Measurements from ENCODE around the gene GPR12.
"Not testable (repeated sequence)": the region's sequence is repeated elsewhere in the genome, so short reads cannot be mapped to it uniquely, and the experiment has no call there.

Gene GPR12

DNA sequence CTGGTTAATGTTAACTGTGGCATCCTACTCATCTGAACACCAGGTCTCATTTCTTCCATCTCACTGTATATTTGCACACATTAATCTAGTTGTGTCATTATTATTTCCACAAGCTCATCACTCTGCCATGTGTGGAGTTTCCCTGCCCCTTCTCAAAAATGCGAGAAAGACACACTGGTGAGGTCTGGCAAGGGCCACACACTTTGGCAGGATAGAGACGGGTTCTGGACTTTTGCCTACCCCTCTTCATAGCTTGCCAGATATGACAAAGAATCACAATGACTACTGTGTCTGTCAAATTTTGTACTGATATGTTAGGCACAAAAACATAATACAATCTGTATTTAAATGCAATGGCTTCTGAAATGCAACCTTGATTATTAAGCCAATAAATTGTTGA is 12.9 kb downstream of the GPR12 start:
- DNase-seq (ENCODE audit: low read depth), result no peak

DNA sequence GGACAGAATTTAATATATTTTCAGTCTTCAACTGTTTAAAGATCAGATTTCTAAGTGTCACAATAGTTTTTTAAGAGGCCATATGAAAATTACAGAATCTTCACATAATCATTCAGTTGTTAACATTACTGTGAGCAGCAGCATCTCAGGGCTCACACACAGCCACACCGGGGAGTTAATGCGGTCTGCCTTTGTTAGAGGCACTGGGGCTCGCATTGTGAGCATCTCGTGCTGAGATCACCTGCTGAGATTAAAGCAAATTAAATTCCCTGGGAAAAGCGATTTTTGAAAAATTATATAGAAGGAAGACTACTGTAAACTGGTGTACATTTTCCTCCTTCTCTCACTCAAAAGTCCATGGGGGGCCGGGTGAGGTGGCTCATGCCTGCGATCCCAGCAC is 16.6 kb downstream of the GPR12 start:
- DNase-seq (ENCODE audit: low read depth), result no peak

DNA sequence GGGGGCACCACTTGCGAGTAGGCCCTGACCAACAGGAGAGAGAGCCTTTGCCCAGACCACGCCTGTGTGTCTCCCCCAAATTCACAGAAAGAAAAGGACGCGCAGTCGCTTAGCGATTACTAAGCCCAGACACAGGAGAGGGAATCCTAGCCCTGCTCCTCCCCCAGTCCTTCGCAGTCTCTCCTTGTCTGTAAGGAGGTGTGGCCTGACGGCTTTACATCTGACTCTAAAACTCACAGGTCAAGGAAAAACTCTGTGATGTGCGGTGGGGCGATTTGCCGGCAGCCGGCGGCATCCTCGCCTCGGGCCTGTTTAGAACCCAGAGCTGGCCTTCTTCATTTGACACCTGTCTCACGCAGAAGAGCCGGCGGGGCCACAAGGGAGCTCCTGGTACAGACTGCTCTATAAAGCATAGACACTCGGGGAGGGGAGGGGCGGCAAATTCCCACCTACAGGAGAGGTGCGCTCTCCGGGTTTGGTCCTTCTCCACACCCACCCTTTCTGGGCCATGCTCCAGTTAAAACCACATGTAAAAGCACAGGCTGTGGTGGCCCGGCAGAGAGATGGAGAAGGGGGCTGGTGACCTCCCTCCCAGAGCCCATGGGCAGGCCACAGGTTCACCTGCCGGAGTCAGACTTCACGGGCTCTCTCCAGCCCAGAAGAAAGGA is 17.8 kb downstream of the GPR12 start:
- DNase-seq (ENCODE audit: low read depth), result no peak

DNA sequence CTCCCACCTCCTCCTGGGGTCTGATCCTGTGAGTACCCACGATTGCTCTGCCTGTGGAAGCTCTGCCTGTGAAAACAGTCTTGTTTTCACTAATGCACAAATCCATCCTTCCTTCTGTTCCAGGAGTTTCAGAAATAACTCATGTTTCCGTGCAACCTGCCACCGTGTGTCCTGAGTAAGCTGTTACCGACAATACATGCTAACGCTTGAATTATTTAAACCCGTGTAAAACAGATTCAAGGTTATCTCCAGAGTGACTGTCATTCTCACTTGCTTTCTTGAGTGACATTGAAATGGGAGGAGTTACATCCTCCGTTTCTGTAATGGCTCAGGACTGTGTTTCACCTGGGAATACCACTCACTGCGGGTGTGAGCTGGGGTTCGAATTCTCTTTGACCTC is 24.9 kb downstream of the GPR12 start:
- no peak for DNase-seq (ENCODE audit: low read depth)

DNA sequence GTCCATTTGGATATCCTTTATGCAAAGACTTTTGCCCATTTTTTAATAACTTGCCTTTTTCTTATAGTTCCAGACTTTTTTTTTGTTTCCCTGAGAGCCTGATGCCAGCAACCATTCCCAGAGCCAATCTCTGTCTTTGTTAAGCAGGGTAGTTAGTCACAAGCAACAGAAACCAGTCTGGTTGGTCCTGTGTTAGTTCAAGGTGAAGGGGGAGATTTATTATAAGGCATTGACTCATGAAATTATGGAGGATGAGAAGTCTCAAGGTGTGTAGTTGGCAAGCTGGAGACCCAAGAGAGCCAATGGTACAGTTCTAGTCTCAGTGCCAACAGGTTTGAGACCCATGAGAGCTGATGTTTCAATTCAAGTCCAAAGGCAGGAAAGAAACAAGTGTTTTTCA is 33.0 kb downstream of the GPR12 start:
- no peak for DNase-seq (ENCODE audit: low read depth)

DNA sequence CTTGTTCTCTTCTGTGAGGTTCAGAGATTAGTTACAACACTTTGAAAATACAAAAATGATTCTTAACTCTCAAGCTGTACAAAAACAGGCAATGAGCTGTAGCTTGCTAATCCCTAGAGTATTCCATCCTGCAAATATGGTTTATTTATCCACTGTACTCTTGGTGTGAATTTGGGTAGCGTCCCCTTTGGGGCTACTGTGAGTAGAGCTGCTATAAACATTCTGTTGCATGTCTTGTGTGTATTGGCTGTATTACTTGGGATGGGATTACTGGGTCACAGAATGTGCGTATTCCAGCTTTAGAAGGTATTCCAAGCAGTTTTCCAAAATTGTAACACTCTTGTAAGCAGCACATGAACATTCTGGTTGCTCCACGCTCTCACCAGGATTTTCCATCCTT is 33.5 kb downstream of the GPR12 start:
- no peak for DNase-seq (ENCODE audit: low read depth)

DNA sequence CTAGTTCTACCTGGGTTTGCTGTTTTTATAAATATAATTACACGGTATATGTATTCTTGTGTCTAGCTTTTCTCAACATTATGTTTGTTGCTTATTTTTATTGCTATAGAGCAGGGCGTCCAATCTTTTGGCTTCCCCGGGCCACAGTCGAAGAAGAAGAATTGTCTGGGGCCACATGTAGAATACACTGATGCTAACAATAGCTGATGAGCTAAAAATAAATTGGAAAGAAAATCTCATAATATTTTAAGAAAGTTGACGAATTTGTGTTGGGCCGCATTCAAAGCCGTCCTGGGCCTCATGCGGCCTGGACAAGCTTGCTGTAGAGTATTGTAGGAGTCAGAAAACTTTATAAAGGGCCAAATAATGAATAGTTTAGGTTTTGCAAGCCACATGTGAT is 33.9 kb downstream of the GPR12 start:
- DNase-seq (ENCODE audit: low read depth), result no peak

DNA sequence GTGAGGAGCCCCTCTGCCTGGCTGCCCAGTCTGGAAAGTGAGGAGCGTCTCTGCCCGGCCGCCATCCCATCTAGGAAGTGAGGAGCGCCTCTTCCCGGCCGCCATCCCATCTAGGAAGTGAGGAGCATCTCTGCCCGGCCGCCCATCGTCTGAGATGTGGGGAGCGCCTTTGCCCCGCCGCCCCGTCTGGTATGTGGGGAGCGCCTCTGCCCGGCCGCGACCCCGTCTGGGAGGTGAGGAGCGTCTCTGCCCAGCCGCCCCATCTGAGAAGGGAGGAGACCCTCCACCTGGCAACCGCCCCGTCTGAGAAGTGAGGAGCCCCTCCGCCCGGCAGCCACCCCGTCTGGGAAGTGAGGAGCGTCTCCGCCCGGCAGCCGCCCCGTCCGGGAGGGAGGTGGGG is 37.0 kb downstream of the GPR12 start:
- not testable (repeated sequence) for DNase-seq (ENCODE audit: low read depth)

DNA sequence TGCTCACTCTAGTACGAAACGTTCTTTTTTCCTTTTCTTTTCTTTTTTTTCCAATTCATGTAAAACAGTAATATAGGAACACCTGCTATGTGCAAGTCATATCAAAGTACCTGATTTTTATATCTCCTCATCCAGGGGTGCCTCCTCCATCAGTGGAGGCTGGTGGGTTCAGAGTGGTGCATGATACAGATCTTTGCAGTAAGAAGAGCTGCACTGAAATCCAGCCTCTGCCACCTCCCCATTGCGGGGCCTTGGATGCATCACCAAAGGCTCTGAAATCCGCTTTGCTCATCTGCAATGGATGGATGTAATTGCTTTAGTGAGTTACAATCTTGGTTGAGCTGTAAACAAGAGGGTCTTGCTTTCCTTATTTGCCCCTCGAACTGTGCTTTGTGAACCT is 38.3 kb downstream of the GPR12 start:
- no peak for DNase-seq (ENCODE audit: low read depth)

DNA sequence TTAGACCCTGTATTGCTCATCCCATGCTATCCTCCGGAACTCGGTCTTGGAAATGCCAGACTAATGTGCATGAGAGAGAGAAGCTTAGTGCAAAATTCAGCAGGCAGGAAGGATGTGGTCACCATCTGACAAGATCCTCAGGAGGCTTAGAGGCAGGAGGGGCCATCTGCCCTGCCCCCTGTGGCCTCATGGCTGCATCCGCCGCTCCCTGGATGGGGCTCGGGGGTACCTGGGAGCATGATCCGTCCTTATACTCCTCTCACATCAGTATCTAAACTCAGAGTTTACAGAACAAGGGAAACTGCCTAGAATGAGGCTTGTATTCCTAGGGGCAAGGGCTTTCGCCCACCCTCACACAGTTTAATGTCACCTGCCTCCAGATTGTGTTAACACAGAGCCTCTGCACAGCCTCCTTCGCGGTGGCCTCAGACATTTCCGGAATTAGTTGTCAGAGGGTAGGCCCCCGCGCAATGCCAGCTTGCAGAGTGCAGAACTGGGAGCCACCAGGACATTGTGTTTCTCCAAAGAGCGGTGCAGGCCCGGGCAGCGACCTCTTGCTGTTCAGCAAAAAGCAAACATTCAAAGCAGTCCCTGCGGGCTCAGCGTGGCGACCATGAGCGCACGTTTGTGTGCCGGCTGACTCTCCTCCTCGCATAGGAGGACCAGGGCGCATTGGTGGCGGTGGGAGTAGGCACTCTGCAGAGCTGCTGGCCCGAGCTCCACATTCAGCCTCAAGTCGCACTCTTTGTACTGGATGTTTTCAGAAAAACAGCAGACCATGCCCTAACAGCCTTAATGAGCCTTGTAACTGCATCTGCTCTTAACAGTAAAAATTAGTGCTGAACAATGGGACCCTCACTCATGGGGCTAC is 39.1 kb downstream of the GPR12 start:
- DNase-seq (ENCODE audit: low read depth), result peak; percentile 18

DNA sequence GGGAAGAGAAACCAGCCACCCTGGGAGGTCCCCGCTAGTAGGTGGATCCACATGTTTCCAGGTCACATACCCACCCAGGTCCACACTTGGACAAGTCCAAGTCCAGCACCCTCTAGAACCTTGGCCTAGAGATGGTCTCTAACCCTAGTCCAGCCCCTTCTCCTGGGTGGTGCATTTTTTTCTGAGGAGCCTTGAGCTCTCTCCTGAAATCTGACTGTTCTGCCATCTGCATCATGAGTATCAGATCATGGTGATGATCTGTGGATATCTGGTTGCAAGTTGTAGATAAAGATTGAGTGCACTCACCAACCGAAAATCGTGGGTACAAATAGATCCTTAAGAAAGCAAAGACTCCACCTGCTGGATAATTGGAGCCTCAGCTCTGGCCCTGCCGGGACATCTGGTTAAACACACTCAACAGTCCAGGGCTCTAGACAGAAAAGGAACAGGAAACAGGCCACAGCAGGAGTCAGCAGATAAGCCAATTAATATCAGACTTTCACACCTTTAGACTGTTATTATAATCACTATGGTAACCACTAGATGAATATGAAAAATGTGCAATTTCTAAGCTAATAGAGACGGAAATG is 41.1 kb downstream of the GPR12 start:
- DNase-seq (ENCODE audit: low read depth), result no peak

DNA sequence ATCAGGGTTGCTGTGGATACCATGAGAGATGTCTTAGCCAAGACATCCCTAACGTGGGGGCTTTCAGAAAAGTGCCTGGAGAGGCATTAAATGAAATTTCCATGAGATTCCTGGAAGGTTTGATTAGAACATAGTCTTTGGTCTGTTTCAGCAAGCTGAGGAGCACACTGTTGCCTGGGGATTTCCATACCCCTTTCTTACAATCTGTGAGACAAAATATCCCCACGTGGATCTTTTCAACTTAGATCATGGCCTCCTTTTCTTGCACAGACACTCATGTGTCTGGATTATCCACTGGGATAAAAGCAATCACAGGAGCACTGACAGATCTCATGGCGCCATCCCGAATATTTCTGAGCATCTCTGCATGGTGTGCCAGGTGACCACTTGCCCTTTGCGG is 41.7 kb downstream of the GPR12 start:
- no peak for DNase-seq (ENCODE audit: low read depth)

DNA sequence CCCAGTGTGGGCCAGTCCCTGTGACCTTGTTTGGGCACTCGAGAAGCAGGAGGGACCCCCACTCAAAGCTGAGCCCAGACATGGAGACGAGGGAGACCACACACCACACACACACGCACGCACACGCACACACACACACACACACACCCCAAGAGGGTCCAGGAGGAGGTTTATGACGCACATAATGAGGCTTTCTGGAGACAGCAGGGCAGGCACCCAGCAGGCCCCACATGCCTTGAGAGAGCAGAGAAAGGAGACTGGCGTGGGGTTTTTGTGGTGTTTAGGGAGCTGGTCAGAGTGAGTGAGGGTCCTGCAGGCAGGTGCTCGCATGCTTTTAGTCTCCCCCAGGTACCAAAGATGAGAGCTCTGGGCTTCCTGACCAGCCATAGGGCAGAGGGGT is 42.4 kb downstream of the GPR12 start:
- DNase-seq (ENCODE audit: low read depth), result no peak

DNA sequence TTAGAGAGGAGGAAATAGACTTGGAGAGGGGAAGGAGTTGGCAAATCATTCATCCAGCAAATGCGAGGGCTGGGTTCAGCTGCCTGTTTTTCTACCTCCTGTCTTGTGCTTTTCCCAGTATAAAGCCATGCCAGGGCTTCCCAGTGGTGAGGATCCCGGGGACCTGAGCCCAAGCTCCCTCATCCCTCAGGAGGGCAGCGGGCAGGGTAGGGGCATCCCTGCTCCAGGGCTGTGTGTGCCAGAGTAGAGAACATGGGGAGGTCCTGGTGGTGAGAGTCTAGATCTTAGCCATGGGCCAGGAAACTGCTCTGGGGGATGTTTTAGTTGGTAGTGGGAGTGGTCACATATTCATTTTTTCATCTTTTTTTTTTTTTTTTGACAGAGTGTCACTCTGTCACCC is 43.6 kb downstream of the GPR12 start:
- DNase-seq (ENCODE audit: low read depth), result no peak

DNA sequence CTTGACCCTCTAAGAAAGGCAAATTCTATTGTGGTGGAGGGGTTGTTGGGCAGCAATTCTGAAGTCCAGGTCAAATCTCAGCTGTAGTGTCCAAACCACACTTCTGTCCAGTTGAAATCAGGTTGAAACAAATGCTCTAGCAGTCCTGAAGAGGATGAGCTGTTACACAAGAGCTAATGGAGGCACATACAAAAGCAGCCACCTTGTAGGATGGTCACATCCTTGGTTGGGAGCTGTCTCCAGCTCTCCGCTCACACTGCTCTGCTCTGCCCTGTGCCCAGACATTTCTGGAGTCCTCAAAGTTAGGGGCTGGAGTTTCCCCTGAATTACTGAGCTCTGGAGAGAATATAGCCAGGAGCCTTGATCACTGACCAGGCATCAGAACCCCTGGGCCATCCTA is 47.2 kb downstream of the GPR12 start:
- DNase-seq (ENCODE audit: low read depth), result no peak

DNA sequence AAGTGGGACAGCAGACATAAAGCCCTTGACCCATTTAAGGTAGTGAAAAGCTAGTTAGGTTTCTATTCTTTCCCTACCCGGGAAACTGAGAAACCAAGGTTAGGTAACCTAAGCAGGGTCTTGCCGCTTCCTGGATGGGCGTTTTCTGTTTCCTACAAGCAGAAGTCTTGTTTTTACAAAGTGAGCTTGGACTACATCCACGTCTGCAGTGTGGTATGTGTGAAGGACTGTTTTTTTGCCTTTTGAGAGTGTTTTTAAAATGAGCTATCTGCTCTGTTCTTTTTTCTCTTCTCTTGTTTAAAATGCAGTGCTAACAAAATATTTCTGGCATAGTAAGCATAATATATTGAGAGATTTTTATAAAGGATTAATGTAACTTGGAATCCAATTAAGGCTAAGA is 49.4 kb downstream of the GPR12 start:
- no peak for DNase-seq (ENCODE audit: low read depth)

DNA sequence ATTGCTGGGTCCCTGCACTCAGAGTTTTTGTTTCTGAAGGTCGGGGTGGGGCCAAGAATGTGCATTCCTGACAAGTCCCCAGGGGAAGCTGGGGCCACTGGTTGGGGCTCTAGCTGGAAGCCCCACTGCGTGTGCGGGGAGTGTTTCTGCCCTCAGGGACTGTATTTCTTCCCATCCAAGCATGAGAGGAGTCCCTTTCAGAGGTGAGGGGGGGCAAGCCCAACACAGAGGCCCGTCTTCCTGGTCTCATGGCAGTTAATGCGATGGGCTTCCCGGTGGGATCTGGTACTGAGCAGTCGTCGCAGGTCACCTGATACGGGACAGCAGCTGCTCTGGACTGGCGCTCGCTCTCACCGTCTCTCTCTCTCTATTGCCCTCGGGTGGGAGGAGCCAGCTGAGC is 50.4 kb downstream of the GPR12 start:
- DNase-seq (ENCODE audit: low read depth), result no peak

DNA sequence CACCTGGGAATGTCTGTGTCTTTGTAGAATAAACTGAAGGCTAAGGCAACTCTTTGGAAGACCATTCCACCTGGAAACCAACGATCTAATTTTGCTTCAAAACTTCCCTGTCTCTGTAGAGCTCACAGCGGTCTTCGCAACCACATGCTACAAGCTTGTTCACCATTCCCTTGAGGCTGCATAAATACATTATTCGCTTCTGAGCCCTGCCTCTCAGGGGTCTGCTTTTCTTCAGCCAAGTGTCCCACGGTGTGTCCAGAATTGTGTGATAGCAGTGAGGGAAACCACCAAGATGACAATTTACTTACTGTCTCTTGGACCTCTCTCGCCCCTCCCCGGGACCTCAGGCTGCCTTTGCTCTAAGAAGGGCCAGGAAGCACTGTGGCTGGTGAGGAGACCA is 51.1 kb downstream of the GPR12 start:
- no peak for DNase-seq (ENCODE audit: low read depth)

DNA sequence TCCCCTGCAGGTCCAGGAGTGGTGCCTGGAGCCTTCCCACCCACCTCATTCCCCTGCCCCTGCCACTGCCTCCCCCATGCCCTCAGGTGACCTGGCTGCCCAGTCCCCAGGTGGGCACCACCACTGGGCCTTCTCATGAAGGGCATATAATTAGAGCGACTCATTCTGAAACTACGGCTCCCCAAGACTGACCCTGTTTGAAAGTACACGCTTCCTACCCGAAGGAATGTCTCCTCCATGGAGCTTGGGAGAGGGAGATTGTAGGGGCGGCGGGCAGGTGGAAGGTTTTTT is 52.6 kb downstream of the GPR12 start:
- no peak for DNase-seq (ENCODE audit: low read depth)

DNA sequence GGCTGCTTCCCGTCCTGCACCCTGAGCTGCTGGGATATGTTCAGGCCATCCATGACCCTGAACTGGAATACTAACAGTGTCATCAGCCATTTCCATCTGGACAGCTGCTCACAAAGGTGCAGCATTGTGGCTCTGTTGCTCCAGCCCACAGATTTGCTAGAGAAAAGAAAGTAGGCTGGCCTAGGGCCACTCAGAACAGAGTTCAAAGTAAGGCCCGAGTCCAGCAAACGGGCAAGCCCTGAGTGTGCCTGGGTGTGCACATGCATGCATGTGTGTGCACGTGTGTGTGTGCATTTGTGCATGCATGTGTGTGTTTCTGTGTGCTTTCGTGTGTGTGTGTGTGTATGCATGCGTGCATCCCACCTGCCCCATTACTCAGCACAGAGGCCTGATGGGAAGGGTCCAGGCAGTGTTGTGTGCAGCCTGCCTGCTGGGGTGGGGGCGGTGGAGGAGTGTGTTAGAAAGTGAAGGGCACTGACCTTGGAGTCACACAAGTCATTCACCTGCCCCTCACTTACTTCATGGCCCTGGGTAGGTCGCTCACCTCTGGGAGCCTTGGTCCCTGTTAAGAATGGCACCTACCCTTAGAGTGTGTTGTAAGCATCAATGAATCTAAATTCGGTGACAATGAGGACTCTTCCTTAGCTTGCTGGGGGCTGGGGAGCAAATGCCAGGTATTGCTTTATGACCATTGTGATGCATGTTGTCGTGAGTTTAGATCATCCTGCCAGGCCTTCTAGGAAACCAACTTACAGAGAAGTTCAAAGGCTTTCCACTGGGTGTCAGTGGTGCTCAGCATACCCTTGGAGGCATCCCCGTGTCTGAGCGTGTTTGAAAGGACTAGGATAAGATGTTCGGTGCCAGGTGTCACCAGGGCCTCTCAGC is 53.2 kb downstream of the GPR12 start:
- peak; percentile 16 for DNase-seq (ENCODE audit: low read depth)

DNA sequence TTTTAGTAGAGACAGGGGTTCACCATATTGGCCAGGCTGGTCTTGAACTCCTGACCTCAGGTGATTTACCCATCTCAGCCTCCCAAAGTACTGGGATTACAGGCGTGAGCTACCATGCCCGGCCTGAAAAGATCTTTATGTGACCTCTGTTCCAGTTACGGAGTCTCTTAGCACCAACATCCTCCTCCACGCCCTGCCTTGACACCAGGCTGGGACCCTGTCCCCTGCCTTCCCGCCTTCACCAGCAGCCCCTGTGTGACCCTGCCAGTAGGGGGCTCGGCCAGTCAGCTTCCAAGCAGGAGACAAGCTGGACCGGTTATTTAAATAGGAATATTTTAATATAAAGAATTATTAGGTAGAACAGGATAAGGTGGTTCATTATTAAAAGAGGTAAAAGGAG is 54.2 kb downstream of the GPR12 start:
- no peak for DNase-seq (ENCODE audit: low read depth)

DNA sequence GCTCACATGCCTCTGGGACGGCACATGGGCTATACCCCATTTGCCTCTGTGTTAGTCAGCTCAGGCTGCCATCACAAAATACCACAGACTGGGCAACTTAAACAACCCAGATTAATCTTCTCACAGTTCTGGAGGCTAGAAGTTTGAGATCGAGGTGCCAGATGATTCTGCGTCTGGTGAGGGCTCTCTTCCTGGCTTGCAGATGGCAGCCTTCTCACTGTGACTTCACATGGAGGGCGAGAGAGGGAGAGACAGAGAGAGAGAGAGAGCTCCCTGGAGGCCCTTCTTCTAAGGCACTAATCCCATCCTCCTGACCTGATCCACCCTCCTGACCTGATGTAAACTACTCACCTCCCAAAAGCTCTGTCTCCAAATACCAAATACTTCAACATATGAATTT is 55.0 kb downstream of the GPR12 start:
- no peak for DNase-seq (ENCODE audit: low read depth)

Measured in stimulated activated CD8-positive, alpha-beta memory T cell treated with anti-CD3 and anti-CD28 coated beads, Interleukin-4, amount 100 ng/mL, for 24 hours (primary cell).